HL-60 (cell line): ENCODE results near the gene RBCK1.

Source experiments
- DNase-seq, 2 experiments: peaks; one replicate each; pipeline ENCODE4 v3.0.0-alpha.2; 2010 to 2020; ENCODE audit warnings: low read depth in 1 of 2, low spot score in 1 of 2
- H3K27ac ChIP-seq: fragments of 250-450 bp; sonication (Bioruptor Pico); replicated peaks from 2 replicates; pipeline ENCODE4 v1.5.1; 2020; ENCODE audit warnings: mild to moderate bottlenecking, moderate library complexity
- H3K27me3 ChIP-seq: fragments of 250-450 bp; sonication (Bioruptor Pico); 2 replicates; pipeline ENCODE4 v1.5.1; 2021; ENCODE audit warnings: mild to moderate bottlenecking, moderate library complexity; ENCODE audit not compliant: insufficient read depth, poor library complexity, severe bottlenecking
- H3K4me3 ChIP-seq: replicated peaks from 2 replicates; pipeline ENCODE4 v1.5.1; 2011; ENCODE audit warnings: mild to moderate bottlenecking, control low read depth, low read length; ENCODE audit not compliant: insufficient read depth
- CTCF ChIP-seq: IDR thresholded peaks from one replicate; pipeline ENCODE4 v1.5.1; 2011; ENCODE audit warnings: low read length, control low read depth, inconsistent platforms; ENCODE audit not compliant: insufficient read depth
- GABPA ChIP-seq: IDR thresholded peaks from 2 replicates; pipeline ENCODE4 v1.6.1; 2012; ENCODE audit warnings: low read depth
- POLR2AphosphoS5 ChIP-seq: IDR thresholded peaks from 2 replicates; pipeline ENCODE4 v1.6.1; 2012; ENCODE audit warnings: low read depth
- REST ChIP-seq: IDR thresholded peaks from 2 replicates; pipeline ENCODE4 v1.6.1; 2012; ENCODE audit warnings: low read depth; ENCODE audit not compliant: insufficient replicate concordance
- SPI1 ChIP-seq: IDR thresholded peaks from 2 replicates; pipeline ENCODE4 v1.6.1; 2012; ENCODE audit warnings: low read depth, mild to moderate bottlenecking, borderline replicate concordance

The RBCK1 gene

GRCh38 chr20:461254-462198 is 53.4 kb downstream of the RBCK1 start:
- TF ChIP-seq GABPA, result no peak
- no peak for TF ChIP-seq POLR2AphosphoS5
- no peak for TF ChIP-seq CTCF
- TF ChIP-seq SPI1, result no peak
- TF ChIP-seq REST, result no peak
- Histone ChIP-seq H3K27ac (peak overlapping the region; percentile 77), H3K27me3 (no peaks in the 10 kb centered on the region), H3K4me3 (peak overlapping the region; percentile 86)
- DNase-seq, result peak in 1 of 2 experiments; percentile 45

- peak; percentile 70 to 83 for DNase-seq
- TF ChIP-seq CTCF, result no peak
- TF ChIP-seq GABPA, result 0 out of 2 replicates have a peak, but pooled peaks have one; percentile 8
- peak; percentile 54; the same call in 1 of the 2 replicates for TF ChIP-seq POLR2AphosphoS5
- H3K4me3 ChIP-seq, result peak within 1 kb of the TSS; percentile 86
Observed at GRCh38 chr20:462199-462991, 54.3 kb downstream of the RBCK1 start, which contains the start of gene TBC1D20. Gene TBC1D20 (minus strand): TSS chr20:462533. CDS start chr20:462405, 128 bp downstream.

GRCh38 chr20:467755-468154 is 59.7 kb downstream of the RBCK1 start:
- Histone ChIP-seq H3K4me3 (no peak overlapping the region), H3K27ac (no peak overlapping the region), H3K27me3 (no peaks in the 10 kb centered on the region)
- no peak for DNase-seq
- no peak for TF ChIP-seq GABPA
- no peak for TF ChIP-seq REST
- TF ChIP-seq CTCF, result no peak
- no peak for TF ChIP-seq POLR2AphosphoS5
- TF ChIP-seq SPI1, result no peak

More at GRCh38 chr20:462199-462991, 54.3 kb downstream of the RBCK1 start, which contains the start of gene TBC1D20:
- H3K27ac ChIP-seq, result peak within 1 kb of the TSS; percentile 77
- H3K27me3 ChIP-seq, result no peaks in the 10 kb centered on the region
